Measurements from ENCODE around the gene KREMEN1.

Gene KREMEN1

DNA sequence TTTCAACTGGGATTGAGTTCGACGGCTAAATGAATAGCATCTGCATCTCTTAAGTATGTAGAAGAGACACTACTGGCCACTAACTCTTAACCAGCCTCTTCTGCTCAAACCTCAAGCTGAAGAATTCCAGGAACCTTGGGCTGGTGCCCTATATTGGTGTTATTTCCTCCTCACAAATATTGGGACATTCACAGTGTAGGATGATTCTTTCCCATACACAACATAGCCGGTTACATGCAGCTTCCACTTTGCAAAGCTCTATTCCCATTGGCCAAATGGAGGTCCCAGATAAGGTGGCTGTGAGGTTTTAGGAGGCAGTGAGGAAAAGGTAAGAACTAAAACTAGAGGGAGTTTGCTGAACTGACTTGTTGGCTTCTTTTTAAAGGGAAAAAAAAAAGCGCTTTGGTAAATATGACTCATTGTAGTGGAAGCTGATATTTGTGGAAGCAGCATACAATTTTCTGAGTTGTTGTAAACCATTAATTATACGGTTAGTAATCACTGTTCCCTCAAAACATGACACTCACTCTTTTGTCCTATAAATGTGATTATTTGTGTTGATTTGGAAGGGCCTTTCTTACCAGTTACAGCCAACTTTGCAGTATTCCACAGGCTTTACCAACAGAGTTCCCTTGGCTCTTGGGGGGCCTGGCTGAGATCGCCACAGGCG is 28.8 kb upstream of the KREMEN1 start:
- Histone ChIP-seq H3K9ac (ENCODE audit: insufficient read length) (no peak overlapping the region), H3K4me3 (no peak overlapping the region), H3K27ac (no peak overlapping the region), H3K36me3 (ENCODE audit: insufficient read depth, low read length) (peaks cover 10% of the 10 kb centered on the region; the same call in 1 of the 2 replicates), H3K9me3 (ENCODE audit: low read depth, low read length) (no peaks in the 10 kb centered on the region)
- no peak for TF ChIP-seq EZH2 (IDR thresholded peaks at IDR 0.05)
- no peak for TF ChIP-seq FOXP2 (optimal IDR thresholded peaks at IDR 0.05; ENCODE audit: control extremely low read depth, extremely low read length, insufficient read depth)
- no peak for TF ChIP-seq POLR2AphosphoS5 (IDR thresholded peaks at IDR 0.05; ENCODE audit: borderline replicate concordance, low read depth, low read length)
- no peak for DNase-seq (ENCODE audit: low read depth, low spot score)

DNA sequence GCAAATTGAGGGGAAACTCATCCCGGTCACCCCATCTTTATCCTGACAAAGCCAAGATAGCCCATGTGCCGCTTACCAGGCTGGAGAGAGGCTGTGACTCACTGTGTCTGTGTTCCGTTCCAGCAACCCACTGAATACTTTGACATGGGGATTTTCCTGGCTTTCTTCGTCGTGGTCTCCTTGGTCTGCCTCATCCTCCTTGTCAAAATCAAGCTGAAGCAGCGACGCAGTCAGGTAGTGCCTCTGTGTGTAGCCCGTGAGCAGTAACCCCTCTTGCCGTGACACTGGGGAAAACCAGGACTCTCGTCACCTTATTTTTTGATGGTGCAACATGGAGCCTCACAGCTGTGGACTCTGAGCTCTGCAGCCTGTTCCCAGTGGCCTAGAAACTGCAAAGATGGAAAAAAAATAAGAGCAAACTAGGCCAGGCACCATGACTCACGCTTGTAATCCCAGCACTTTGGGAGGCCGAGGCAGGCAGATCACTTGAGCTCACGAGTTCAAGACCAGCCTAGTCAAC is 28.1 kb upstream of the KREMEN1 start:
- DNase-seq (ENCODE audit: low read depth, low spot score): no peak
- no peak overlapping the region for H3K4me3 ChIP-seq
- H3K9ac ChIP-seq (ENCODE audit: insufficient read length): no peak overlapping the region
- TF ChIP-seq EZH2 (IDR thresholded peaks at IDR 0.05): no peak
- TF ChIP-seq FOXP2 (optimal IDR thresholded peaks at IDR 0.05; ENCODE audit: control extremely low read depth, extremely low read length, insufficient read depth): no peak
- peaks cover 13% of the 10 kb centered on the region; the same call in 1 of the 2 replicates for H3K36me3 ChIP-seq (ENCODE audit: insufficient read depth, low read length)
- no peak overlapping the region for H3K27ac ChIP-seq
- no peaks in the 10 kb centered on the region for H3K9me3 ChIP-seq (ENCODE audit: low read depth, low read length)

DNA sequence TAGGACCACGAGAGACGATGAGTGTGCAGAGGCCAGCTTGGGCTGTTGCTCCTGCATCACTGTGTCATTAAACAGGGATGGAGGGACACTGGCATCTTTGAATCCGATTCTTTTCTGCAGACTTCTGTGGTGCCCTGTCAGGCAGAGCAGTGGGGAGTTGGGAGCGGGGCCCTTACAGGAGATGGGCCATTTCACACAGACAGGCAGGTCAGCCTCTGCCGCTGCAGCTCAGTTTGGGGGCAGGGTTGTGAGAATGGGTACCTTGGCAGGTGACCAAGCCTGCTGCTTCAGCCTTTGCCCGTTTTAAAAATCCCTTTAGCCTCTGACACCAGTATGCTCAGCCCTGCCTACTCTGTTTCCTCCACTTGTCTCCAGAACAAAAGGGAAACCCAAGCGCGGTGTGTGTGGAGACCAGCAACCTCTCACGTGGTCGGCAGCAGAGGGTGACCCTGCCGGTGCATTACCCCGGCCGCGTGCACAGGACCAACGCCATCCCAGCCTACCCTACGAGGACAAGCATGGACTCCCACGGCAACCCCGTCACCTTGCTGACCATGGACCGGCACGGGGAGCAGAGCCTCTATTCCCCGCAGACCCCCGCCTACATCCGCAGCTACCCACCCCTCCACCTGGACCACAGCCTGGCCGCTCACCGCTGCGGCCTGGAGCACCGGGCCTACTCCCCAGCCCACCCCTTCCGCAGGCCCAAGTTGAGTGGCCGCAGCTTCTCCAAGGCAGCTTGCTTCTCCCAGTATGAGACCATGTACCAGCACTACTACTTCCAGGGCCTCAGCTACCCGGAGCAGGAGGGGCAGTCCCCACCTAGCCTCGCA is 23.8 kb upstream of the KREMEN1 start:
- H3K36me3 ChIP-seq (ENCODE audit: insufficient read depth, low read length): peaks cover 13% of the 10 kb centered on the region; the same call in 1 of the 2 replicates

DNA sequence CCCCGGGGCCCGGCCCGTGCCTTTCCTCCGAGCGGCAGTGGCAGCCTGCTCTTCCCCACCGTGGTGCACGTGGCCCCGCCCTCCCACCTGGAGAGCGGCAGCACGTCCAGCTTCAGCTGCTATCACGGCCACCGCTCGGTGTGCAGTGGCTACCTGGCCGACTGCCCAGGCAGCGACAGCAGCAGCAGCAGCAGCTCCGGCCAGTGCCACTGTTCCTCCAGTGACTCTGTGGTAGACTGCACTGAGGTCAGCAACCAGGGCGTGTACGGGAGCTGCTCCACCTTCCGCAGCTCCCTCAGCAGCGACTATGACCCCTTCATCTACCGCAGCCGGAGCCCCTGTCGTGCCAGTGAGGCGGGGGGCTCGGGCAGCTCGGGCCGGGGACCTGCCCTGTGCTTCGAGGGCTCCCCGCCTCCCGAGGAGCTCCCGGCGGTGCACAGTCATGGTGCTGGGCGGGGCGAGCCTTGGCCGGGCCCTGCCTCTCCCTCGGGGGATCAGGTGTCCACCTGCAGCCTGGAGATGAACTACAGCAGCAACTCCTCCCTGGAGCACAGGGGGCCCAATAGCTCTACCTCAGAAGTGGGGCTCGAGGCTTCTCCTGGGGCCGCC is 23.1 kb upstream of the KREMEN1 start:
- no peak overlapping the region for H3K4me3 ChIP-seq
- no peaks in the 10 kb centered on the region for H3K9me3 ChIP-seq (ENCODE audit: low read depth, low read length)
- no peak overlapping the region for H3K9ac ChIP-seq (ENCODE audit: insufficient read length)
- TF ChIP-seq POLR2AphosphoS5 (IDR thresholded peaks at IDR 0.05; ENCODE audit: borderline replicate concordance, low read depth, low read length) (no peak), EZH2 (IDR thresholded peaks at IDR 0.05) (no peak), FOXP2 (optimal IDR thresholded peaks at IDR 0.05; ENCODE audit: control extremely low read depth, extremely low read length, insufficient read depth) (no peak)
- no peak overlapping the region for H3K27ac ChIP-seq
- DNase-seq (ENCODE audit: low read depth, low spot score): no peak
- H3K36me3 ChIP-seq (ENCODE audit: insufficient read depth, low read length): peaks cover 13% of the 10 kb centered on the region; the same call in 1 of the 2 replicates

More for the DNA sequence above, 23.8 kb upstream of the KREMEN1 start:
- DNase-seq (ENCODE audit: low read depth, low spot score): no peak
- TF ChIP-seq EZH2 (IDR thresholded peaks at IDR 0.05) (no peak), FOXP2 (optimal IDR thresholded peaks at IDR 0.05; ENCODE audit: control extremely low read depth, extremely low read length, insufficient read depth) (no peak), POLR2AphosphoS5 (IDR thresholded peaks at IDR 0.05; ENCODE audit: borderline replicate concordance, low read depth, low read length) (no peak)
- Histone ChIP-seq H3K4me3 (no peak overlapping the region), H3K27ac (no peak overlapping the region), H3K9ac (ENCODE audit: insufficient read length) (no peak overlapping the region), H3K9me3 (ENCODE audit: low read depth, low read length) (no peaks in the 10 kb centered on the region)

DNA sequence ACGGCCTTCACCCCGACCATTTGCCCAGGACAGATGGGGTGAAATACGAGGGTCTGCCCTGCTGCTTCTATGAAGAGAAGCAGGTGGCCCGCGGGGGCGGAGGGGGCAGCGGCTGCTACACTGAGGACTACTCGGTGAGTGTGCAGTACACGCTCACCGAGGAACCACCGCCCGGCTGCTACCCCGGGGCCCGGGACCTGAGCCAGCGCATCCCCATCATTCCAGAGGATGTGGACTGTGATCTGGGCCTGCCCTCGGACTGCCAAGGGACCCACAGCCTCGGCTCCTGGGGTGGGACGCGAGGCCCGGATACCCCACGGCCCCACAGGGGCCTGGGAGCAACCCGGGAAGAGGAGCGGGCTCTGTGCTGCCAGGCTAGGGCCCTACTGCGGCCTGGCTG is 22.4 kb upstream of the KREMEN1 start:
- peaks cover 13% of the 10 kb centered on the region; the same call in 1 of the 2 replicates for H3K36me3 ChIP-seq (ENCODE audit: insufficient read depth, low read length)
- no peak for TF ChIP-seq FOXP2 (optimal IDR thresholded peaks at IDR 0.05; ENCODE audit: control extremely low read depth, extremely low read length, insufficient read depth)
- TF ChIP-seq EZH2 (IDR thresholded peaks at IDR 0.05): no peak
- no peak for TF ChIP-seq POLR2AphosphoS5 (IDR thresholded peaks at IDR 0.05; ENCODE audit: borderline replicate concordance, low read depth, low read length)
- no peak overlapping the region for H3K27ac ChIP-seq
- DNase-seq (ENCODE audit: low read depth, low spot score): no peak
- no peak overlapping the region for H3K9ac ChIP-seq (ENCODE audit: insufficient read length)
- H3K9me3 ChIP-seq (ENCODE audit: low read depth, low read length): no peaks in the 10 kb centered on the region
- H3K4me3 ChIP-seq: no peak overlapping the region

DNA sequence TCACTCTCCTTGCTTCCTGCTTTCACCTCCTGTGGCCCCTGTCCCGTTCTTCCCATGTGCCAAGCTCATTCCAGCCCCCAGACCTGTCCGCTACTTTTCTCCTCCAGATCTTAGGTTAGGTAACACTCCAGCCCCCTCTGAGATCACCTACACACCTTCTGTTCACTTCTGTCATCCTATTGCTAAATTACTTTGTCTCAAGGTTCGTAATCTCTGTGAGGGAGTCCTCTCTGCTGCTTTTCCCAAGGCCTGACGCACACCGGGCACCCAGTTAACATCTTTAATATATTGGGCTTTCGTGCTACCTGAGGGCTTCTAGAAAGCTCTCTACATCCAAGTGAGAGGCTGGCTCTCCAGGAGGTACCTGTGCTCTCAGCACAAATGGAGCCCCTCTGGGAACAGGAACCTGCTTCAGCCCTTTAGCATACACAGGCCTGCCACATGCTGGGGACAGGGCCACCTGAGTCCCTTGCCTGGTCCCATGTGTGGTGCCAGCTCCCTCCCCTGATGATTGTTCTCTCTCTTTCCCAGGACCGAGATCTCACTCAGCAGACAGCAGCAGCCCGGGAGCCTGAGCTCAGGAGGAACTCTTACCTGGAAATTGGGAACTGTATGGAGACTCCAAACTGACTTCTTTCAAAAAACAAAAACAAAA is 19.7 kb upstream of the KREMEN1 start:
- H3K9ac ChIP-seq (ENCODE audit: insufficient read length): no peak overlapping the region
- TF ChIP-seq FOXP2 (optimal IDR thresholded peaks at IDR 0.05; ENCODE audit: control extremely low read depth, extremely low read length, insufficient read depth) (no peak), POLR2AphosphoS5 (IDR thresholded peaks at IDR 0.05; ENCODE audit: borderline replicate concordance, low read depth, low read length) (no peak), EZH2 (IDR thresholded peaks at IDR 0.05) (no peak)

DNA sequence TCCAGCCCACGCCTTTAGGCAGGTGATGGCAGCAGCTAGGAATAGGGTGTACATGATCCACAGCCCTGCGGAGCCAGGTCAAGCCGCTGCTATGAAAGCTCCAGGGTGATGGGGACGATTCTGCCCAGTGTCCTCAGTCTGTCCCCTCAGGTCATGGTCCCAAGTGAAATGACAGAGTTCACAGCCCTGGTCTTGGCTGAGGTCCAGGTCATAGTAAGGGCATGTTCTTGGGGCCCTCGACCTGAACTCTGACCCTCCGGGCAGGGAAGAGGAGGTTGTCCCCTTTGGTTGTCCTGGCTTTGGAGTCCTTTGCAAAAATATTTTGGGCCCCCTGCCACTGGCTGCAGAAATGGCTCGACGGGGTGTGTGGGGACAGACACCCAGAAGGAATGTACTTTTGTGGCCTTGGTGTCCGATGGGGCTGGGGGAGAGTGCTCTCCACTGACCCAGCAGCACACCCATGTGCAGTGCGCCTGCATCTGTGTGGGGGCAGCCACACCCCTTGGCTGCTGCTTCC is 18.5 kb upstream of the KREMEN1 start:
- Histone ChIP-seq H3K9me3 (ENCODE audit: low read depth, low read length) (no peaks in the 10 kb centered on the region), H3K27ac (no peak overlapping the region), H3K9ac (ENCODE audit: insufficient read length) (no peak overlapping the region), H3K4me3 (no peak overlapping the region), H3K36me3 (ENCODE audit: insufficient read depth, low read length) (peaks cover 2% of the 10 kb centered on the region; the same call in 1 of the 2 replicates)
- TF ChIP-seq FOXP2 (optimal IDR thresholded peaks at IDR 0.05; ENCODE audit: control extremely low read depth, extremely low read length, insufficient read depth): no peak
- no peak for TF ChIP-seq POLR2AphosphoS5 (IDR thresholded peaks at IDR 0.05; ENCODE audit: borderline replicate concordance, low read depth, low read length)
- TF ChIP-seq EZH2 (IDR thresholded peaks at IDR 0.05): no peak
- no peak for DNase-seq (ENCODE audit: low read depth, low spot score)

More for the DNA sequence above, 19.7 kb upstream of the KREMEN1 start:
- Histone ChIP-seq H3K4me3 (no peak overlapping the region), H3K27ac (no peak overlapping the region), H3K9me3 (ENCODE audit: low read depth, low read length) (no peaks in the 10 kb centered on the region), H3K36me3 (ENCODE audit: insufficient read depth, low read length) (peaks cover 10% of the 10 kb centered on the region; the same call in 1 of the 2 replicates)
- no peak for DNase-seq (ENCODE audit: low read depth, low spot score)

Measured in SK-N-MC (cell line).